GM10248 (cell line): ENCODE measurements around the gene MYO9B.
"Not testable (repeated sequence)": the region's sequence is repeated elsewhere in the genome, so short reads cannot be mapped to it uniquely, and the experiment has no call there.

Experiments
- CTCF ChIA-PET: fragments of 300-600 bp; sonication (Branson Sonifier 250); formaldehyde crosslinking; extraction: SDS; loops from one replicate; lab custom pipeline; 2021; ENCODE audit warnings: antibody characterized with exemption; lab: Yijun Ruan, JAX
- POLR2A ChIA-PET: fragments of 350-650 bp; sonication (Branson Sonifier 250); formaldehyde crosslinking; extraction: SDS; loops from one replicate; lab custom pipeline; 2020; ENCODE audit warnings: antibody characterized with exemption; lab: Yijun Ruan, JAX
- DNase-seq: peaks from one replicate; pipeline ENCODE4 v3.0.0; 2012; ENCODE audit errors: extremely low spot score
- CTCF ChIP-seq: IDR thresholded peaks from 2 replicates; pipeline ENCODE4 v1.5.1; 2012; ENCODE audit warnings: mild to moderate bottlenecking, low read depth; ENCODE audit errors: extremely low read depth, missing control alignments, control extremely low read depth

Gene MYO9B

GRCh38 chr19:17156296-17156946 lies 80.8 kb downstream of the MYO9B start:
- POLR2A ChIA-PET: no interaction called here
- TF ChIP-seq CTCF: no peak
- CTCF ChIA-PET: interaction anchor here (1.0 to 1.8 kb wide), 3 partner anchors 32 to 60 kb away, joined by 3 read pairs; no protein-coding TSS in a partner anchor
- no peak for DNase-seq

GRCh38 chr19:17156947-17157302 lies 81.3 kb downstream of the MYO9B start:
- CTCF ChIA-PET: interaction anchor here (1.0 to 1.8 kb wide), 4 partner anchors 31 to 125 kb away, joined by 3 read pairs; no protein-coding TSS in a partner anchor
- DNase-seq: no peak

GRCh38 chr19:17158584-17158983 lies 83.0 kb downstream of the MYO9B start:
- TF ChIP-seq CTCF: no peak
- POLR2A ChIA-PET: no interaction called here
- DNase-seq: no peak
- CTCF ChIA-PET: interaction anchor here (1.5 kb wide), 1 partner anchor 124 kb away, joined by 3 read pairs; no protein-coding TSS in a partner anchor

More at GRCh38 chr19:17156947-17157302, 81.3 kb downstream of the MYO9B start:
- POLR2A ChIA-PET: no interaction called here
- no peak for TF ChIP-seq CTCF

GRCh38 chr19:17159466-17160393 lies 84.2 kb downstream of the MYO9B start:
- no peak for TF ChIP-seq CTCF
- DNase-seq: no peak
- ChIA-PET CTCF (no interaction called here), POLR2A (interaction anchor here (0.6 kb wide), 1 partner anchor 119 kb away, joined by 5 read pairs; no protein-coding TSS in a partner anchor)

GRCh38 chr19:17160908-17161307 lies 85.3 kb downstream of the MYO9B start:
- ChIA-PET POLR2A (no interaction called here), CTCF (no interaction called here)
- no peak for DNase-seq
- no peak for TF ChIP-seq CTCF

GRCh38 chr19:17162131-17162530 lies 86.6 kb downstream of the MYO9B start:
- DNase-seq, POLR2A ChIA-PET: not testable (repeated sequence)
- CTCF ChIA-PET: interaction anchor here (1.5 kb wide), 1 partner anchor 73 kb away, joined by 3 read pairs; no protein-coding TSS in a partner anchor
